ENCODE measurements around the gene EFCC1.

DNA sequence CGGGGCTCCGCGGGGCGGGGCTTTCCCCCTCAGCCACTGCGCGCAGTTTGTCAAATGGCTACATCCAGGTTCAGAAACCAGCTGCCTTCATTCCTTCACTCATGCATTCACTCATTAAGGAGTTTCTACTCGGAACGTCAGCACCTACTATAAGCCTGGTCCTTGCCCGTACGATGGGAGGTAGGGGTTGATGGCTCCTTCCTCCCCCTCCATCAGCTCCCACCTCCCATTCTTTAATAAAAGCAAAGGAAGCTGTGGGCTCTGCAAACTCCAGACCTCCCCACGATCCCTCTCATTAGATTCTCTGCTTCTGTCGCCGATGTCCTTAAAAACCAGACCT, 7.0 kb upstream of the EFCC1 start:
- TF ChIP-seq, protein P1, sequence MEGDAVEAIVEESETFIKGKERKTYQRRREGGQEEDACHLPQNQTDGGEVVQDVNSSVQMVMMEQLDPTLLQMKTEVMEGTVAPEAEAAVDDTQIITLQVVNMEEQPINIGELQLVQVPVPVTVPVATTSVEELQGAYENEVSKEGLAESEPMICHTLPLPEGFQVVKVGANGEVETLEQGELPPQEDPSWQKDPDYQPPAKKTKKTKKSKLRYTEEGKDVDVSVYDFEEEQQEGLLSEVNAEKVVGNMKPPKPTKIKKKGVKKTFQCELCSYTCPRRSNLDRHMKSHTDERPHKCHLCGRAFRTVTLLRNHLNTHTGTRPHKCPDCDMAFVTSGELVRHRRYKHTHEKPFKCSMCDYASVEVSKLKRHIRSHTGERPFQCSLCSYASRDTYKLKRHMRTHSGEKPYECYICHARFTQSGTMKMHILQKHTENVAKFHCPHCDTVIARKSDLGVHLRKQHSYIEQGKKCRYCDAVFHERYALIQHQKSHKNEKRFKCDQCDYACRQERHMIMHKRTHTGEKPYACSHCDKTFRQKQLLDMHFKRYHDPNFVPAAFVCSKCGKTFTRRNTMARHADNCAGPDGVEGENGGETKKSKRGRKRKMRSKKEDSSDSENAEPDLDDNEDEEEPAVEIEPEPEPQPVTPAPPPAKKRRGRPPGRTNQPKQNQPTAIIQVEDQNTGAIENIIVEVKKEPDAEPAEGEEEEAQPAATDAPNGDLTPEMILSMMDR (conservative IDR thresholded peaks at IDR 0.05; ENCODE audit: low read depth, low read length) = no peak
- TF ChIP-seq EZH2 (IDR thresholded peaks at IDR 0.05; ENCODE audit: borderline replicate concordance, low read depth, low read length, poor library complexity, severe bottlenecking) = no peak
